Measurements from ENCODE around the gene PLEK2. TPM values are rescaled to one million over a fixed set of nuclear protein-coding genes. Genes with fewer than 3 reads are reported as not detected.
A peak's percentile ranks its signal among the peaks of the same experiment; 100 is the strongest.
"Not testable (repeated sequence)": the region's sequence is repeated elsewhere in the genome, so short reads cannot be mapped to it uniquely, and the experiment has no call there.

PLEK2 gene
- 1 to 10 TPM; 1.5 to 3.0 (median 1.7) TPM for polyA plus RNA-seq (ENCODE audit: insufficient read length in 3 of 3)
- long read RNA-seq, donor 1 = 0 reads
- long read RNA-seq, donor 2, partial matches to known transcripts = 0 of 1 reads
- long read RNA-seq, donor 2, other reads (novel, unspliced or antisense) = 0 of 1 reads
- long read RNA-seq, donor 3 = 0 reads
- long read RNA-seq, donor 4 = 0 reads
- long read RNA-seq, donor 5 = 0 reads
- long read RNA-seq, donor 6 = 0 reads
- long read RNA-seq, donor 7 = 0 reads
- long read RNA-seq, donor 8 = 0 reads
- long read RNA-seq, donor 9 = 0 reads
- long read RNA-seq, donor 10 = 0 reads
- long read RNA-seq, donor 11 = 0 reads
- long read RNA-seq, donor 12 = 0 reads
- long read RNA-seq, donor 13 = 0 reads
- long read RNA-seq, donor 14 = 0 reads
- long read RNA-seq, donor 15, partial matches to known transcripts = 0 of 1 reads
- long read RNA-seq, donor 15, other reads (novel, unspliced or antisense) = 0 of 1 reads
- long read RNA-seq, donor 16, partial matches to known transcripts = 0 of 1 reads
- long read RNA-seq, donor 16, other reads (novel, unspliced or antisense) = 0 of 1 reads

GRCh38 chr14:67411820-67412421 is at the start of gene PLEK2:
PLEK2 (minus strand) TSS chr14:67412165; CDS start chr14:67412059, 106 bp downstream.
- peak in 1 of 11 donors; percentile 16 for DNase-seq (ENCODE audit: extremely low read depth in 1 of 11, low read depth in 9 of 11, low spot score in 4 of 11)

- DNase-seq (ENCODE audit: extremely low read depth in 1 of 11, low read depth in 9 of 11, low spot score in 4 of 11) = no peak
These were observed 49.5 kb upstream of the PLEK2 start for GRCh38 chr14:67461341-67461985.

GRCh38 chr14:67459336-67459735 is 47.4 kb upstream of the PLEK2 start:
- no peak for DNase-seq (ENCODE audit: extremely low read depth in 1 of 11, low read depth in 9 of 11, low spot score in 4 of 11)

GRCh38 chr14:67457782-67458181 is 45.8 kb upstream of the PLEK2 start:
- peak in 9 of 11 donors; percentile 9 to 48 (median 28) for DNase-seq (ENCODE audit: extremely low read depth in 1 of 11, low read depth in 9 of 11, low spot score in 4 of 11)

GRCh38 chr14:67456732-67457131 is 44.8 kb upstream of the PLEK2 start:
- no peak for DNase-seq (ENCODE audit: extremely low read depth in 1 of 11, low read depth in 9 of 11, low spot score in 4 of 11)

- DNase-seq (ENCODE audit: extremely low read depth in 1 of 11, low read depth in 9 of 11, low spot score in 4 of 11) = no peak
These were observed 41.8 kb upstream of the PLEK2 start for GRCh38 chr14:67453575-67454300.

- DNase-seq (ENCODE audit: extremely low read depth in 1 of 11, low read depth in 9 of 11, low spot score in 4 of 11) = not testable (repeated sequence)
These were observed 39.7 kb upstream of the PLEK2 start for GRCh38 chr14:67451667-67452066.

- no peak for DNase-seq (ENCODE audit: extremely low read depth in 1 of 11, low read depth in 9 of 11, low spot score in 4 of 11)
These were observed 37.1 kb upstream of the PLEK2 start for GRCh38 chr14:67449096-67449495.

GRCh38 chr14:67447033-67447381 is 35.0 kb upstream of the PLEK2 start:
- DNase-seq (ENCODE audit: extremely low read depth in 1 of 11, low read depth in 9 of 11, low spot score in 4 of 11) = no peak

GRCh38 chr14:67446371-67447032 is 34.5 kb upstream of the PLEK2 start:
- DNase-seq (ENCODE audit: extremely low read depth in 1 of 11, low read depth in 9 of 11, low spot score in 4 of 11) = no peak

GRCh38 chr14:67444395-67444794 is 32.4 kb upstream of the PLEK2 start:
- DNase-seq (ENCODE audit: extremely low read depth in 1 of 11, low read depth in 9 of 11, low spot score in 4 of 11) = no peak

- DNase-seq (ENCODE audit: extremely low read depth in 1 of 11, low read depth in 9 of 11, low spot score in 4 of 11) = no peak
These were observed 30.4 kb upstream of the PLEK2 start for GRCh38 chr14:67442139-67442906.

- no peak for DNase-seq (ENCODE audit: extremely low read depth in 1 of 11, low read depth in 9 of 11, low spot score in 4 of 11)
These were observed 29.7 kb upstream of the PLEK2 start for GRCh38 chr14:67441672-67442071.

GRCh38 chr14:67441256-67441655 is 29.3 kb upstream of the PLEK2 start:
- no peak for DNase-seq (ENCODE audit: extremely low read depth in 1 of 11, low read depth in 9 of 11, low spot score in 4 of 11)

GRCh38 chr14:67440513-67440912 is 28.5 kb upstream of the PLEK2 start:
- no peak for DNase-seq (ENCODE audit: extremely low read depth in 1 of 11, low read depth in 9 of 11, low spot score in 4 of 11)

GRCh38 chr14:67438969-67439368 is 27.0 kb upstream of the PLEK2 start:
- DNase-seq (ENCODE audit: extremely low read depth in 1 of 11, low read depth in 9 of 11, low spot score in 4 of 11) = no peak

- no peak for DNase-seq (ENCODE audit: extremely low read depth in 1 of 11, low read depth in 9 of 11, low spot score in 4 of 11)
These were observed 24.3 kb upstream of the PLEK2 start for GRCh38 chr14:67436006-67436866.
